ENCODE data around the gene YARS1. TPM values are rescaled to one million over a fixed set of nuclear protein-coding genes. Genes with fewer than 3 reads are reported as not detected.

Gene YARS1
- total RNA-seq, 1 donor from 2014 or later, result 73.2 TPM

- Mint-ChIP-seq H3K9me3 (ENCODE audit: unreplicated experiment) (no peaks in the 10 kb centered on the region), H3K27me3 (ENCODE audit: unreplicated experiment) (peaks cover 11% of the 10 kb centered on the region), H3K4me1 (ENCODE audit: unreplicated experiment) (peaks cover 19% of the 10 kb centered on the region), H3K27ac (ENCODE audit: unreplicated experiment) (no peak overlapping the region), H3K4me3 (ENCODE audit: unreplicated experiment) (no peak overlapping the region), H3K36me3 (ENCODE audit: low read depth, unreplicated experiment) (peaks cover 28% of the 10 kb centered on the region)
- DNase-seq (ENCODE audit: low spot score), result no peak
- no peak for TF ChIP-seq CTCF (IDR thresholded peaks at IDR 0.05; ENCODE audit: unreplicated experiment)
Observed at GRCh38 chr1:32769524-32770220, 47.5 kb downstream of the YARS1 start.

- Mint-ChIP-seq H3K27ac (ENCODE audit: unreplicated experiment) (no peak overlapping the region), H3K4me1 (ENCODE audit: unreplicated experiment) (peaks cover 23% of the 10 kb centered on the region), H3K36me3 (ENCODE audit: low read depth, unreplicated experiment) (peaks cover 21% of the 10 kb centered on the region), H3K9me3 (ENCODE audit: unreplicated experiment) (no peaks in the 10 kb centered on the region), H3K27me3 (ENCODE audit: unreplicated experiment) (peaks cover 4% of the 10 kb centered on the region), H3K4me3 (ENCODE audit: unreplicated experiment) (no peak overlapping the region)
- no peak for DNase-seq (ENCODE audit: low spot score)
- TF ChIP-seq CTCF (IDR thresholded peaks at IDR 0.05; ENCODE audit: unreplicated experiment), result no peak
Observed at GRCh38 chr1:32768110-32768850, 48.9 kb downstream of the YARS1 start.

- H3K4me1 Mint-ChIP-seq (ENCODE audit: unreplicated experiment), result peaks cover 20% of the 10 kb centered on the region
- peaks cover 18% of the 10 kb centered on the region for H3K36me3 Mint-ChIP-seq (ENCODE audit: low read depth, unreplicated experiment)
- TF ChIP-seq CTCF (IDR thresholded peaks at IDR 0.05; ENCODE audit: unreplicated experiment), result no peak
- no peak overlapping the region for H3K4me3 Mint-ChIP-seq (ENCODE audit: unreplicated experiment)
- DNase-seq (ENCODE audit: low spot score), result no peak
- peaks cover 4% of the 10 kb centered on the region for H3K27me3 Mint-ChIP-seq (ENCODE audit: unreplicated experiment)
- no peaks in the 10 kb centered on the region for H3K9me3 Mint-ChIP-seq (ENCODE audit: unreplicated experiment)
- no peak overlapping the region for H3K27ac Mint-ChIP-seq (ENCODE audit: unreplicated experiment)
Observed at GRCh38 chr1:32767641-32768040, 49.5 kb downstream of the YARS1 start.

GRCh38 chr1:32767156-32767555 lies 50.0 kb downstream of the YARS1 start:
- TF ChIP-seq CTCF (IDR thresholded peaks at IDR 0.05; ENCODE audit: unreplicated experiment), result no peak
- Mint-ChIP-seq H3K27me3 (ENCODE audit: unreplicated experiment) (peaks cover 4% of the 10 kb centered on the region), H3K27ac (ENCODE audit: unreplicated experiment) (peak overlapping the region; percentile 36), H3K4me3 (ENCODE audit: unreplicated experiment) (peak overlapping the region; percentile 21), H3K9me3 (ENCODE audit: unreplicated experiment) (no peaks in the 10 kb centered on the region), H3K36me3 (ENCODE audit: low read depth, unreplicated experiment) (peaks cover 15% of the 10 kb centered on the region), H3K4me1 (ENCODE audit: unreplicated experiment) (peaks cover 20% of the 10 kb centered on the region)
- no peak for DNase-seq (ENCODE audit: low spot score)

Measured in endothelial cell (in vitro differentiated cells).